HG02981 (cell line): Measurements from ENCODE around the gene LNX1.
A peak's percentile ranks its signal among the peaks of the same experiment; 100 is the strongest.

Experiments
- ATAC-seq: cut with Tn5 transposase; IDR thresholded peaks from one replicate; pipeline ENCODE4 v1.9.1; 2021; ENCODE audit warnings: mild to moderate bottlenecking, moderate library complexity; ENCODE audit not compliant: unreplicated experiment

The LNX1 gene

GRCh38 chr4:53601251-53601764 lies 10.0 kb upstream of the LNX1 start:
- ATAC-seq: peak; percentile 73

GRCh38 chr4:53599632-53600031 lies 8.3 kb upstream of the LNX1 start:
- no peak for ATAC-seq

DNA sequence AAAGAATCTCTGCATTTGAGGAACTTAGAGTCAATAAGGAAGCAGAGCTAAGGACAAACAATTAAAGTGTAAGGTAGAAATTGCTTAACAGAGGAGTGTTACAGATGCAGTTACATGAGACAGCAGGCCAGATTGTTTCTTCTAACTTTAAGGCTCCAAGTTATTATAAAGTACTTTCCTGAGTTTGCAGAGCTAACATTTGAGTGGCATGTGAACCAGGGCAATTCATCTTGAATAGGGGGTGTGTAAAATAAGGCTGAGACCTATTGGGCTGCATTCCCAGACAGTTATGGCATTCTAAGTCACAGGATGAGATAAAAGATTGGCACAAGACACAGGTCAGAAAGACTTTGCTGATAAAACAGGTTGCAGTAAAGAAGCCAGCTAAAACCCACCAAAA lies 7.6 kb upstream of the LNX1 start:
- ATAC-seq: no peak

DNA sequence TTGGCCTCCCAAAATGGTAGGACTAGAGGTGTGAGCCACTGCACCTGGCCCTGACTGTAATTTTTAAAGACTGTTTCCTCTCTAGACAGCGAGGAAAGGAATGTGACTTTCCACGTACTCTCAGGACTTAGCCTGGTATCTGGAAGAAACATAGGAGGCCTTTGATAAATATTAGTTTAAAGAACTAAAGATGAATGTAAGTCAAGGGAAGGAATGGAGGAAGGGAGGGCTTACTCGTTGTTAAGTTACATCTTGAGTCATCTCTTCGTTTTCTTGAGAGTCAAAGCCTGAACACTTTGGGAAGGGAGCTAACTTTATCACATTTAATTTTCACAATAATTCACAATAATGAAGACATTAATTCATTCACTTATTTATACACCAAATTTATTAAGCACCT lies 7.2 kb upstream of the LNX1 start:
- ATAC-seq: no peak

DNA sequence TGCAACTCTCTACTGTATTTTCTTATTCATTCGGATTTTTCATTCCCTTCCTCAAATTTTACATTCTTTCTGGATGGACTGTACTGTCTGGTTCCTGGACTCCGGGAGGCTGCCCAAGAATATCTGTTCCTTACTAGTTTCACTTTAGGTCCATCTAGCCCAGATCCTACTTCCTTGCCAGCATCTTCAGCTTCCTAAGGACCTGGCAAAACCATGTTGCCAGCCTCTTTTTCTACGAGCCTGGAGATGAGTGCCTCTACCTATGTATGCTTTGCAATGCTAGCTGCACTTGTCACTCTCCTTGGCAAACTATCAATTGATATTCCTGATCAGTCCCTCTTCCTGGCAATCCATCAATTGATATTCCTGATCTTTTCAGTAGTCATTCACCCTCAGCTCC lies 5.6 kb upstream of the LNX1 start:
- ATAC-seq: no peak

DNA sequence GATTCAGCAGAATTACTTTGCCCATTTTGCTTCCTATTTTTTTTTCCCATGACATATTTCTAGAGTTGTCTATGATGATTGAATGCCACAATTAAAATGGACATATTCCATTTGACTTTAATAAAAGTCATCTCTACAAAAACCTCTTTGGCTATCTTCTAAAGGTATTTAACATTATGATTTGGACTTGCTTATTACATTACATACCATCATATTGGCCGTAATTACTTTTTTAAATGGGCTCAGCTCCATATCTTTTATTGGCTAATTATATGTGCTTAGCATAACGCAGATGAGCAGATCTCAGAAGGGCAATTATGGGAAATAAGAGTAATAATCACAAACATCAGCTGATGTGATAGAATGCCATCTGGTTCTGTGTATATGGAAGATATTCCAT lies 4.5 kb upstream of the LNX1 start:
- ATAC-seq: no peak

DNA sequence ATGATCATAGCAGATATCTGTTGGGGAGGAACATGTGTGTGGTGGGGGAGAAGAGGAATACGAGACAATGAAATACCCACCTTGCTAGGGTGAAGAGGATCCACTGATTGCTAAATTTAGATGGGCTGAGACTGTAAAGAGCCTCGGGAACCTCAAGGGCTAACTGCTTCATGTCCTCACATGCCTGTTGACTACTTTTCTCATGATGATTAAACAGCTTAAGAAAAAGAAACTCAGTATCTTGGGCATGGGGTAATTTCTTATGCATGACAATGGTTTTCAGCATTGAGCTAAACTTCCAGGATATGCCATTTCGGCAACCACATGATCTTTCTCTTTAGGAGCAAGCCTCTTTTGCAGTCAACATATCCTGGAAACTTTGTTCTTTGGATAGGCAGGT lies 3.9 kb upstream of the LNX1 start:
- no peak for ATAC-seq

DNA sequence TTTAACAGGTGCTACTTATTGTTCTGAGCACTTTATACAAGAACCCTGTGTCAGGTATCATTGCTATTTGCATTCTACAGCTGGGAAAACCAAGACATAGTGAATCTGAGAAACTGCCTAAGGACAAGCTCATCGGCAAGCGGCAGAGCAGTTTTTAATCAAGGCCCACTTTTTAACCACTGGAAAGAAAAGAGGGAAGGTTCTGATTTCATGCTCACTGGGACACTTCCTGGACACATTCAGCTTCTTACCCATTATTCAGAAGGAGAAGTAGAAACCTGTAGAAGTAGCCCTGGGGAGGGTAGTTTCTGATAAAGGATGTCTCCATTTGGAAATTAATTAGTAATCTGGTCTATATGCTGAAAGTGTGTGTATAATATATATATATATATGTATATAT lies 2.5 kb upstream of the LNX1 start:
- ATAC-seq: no peak

DNA sequence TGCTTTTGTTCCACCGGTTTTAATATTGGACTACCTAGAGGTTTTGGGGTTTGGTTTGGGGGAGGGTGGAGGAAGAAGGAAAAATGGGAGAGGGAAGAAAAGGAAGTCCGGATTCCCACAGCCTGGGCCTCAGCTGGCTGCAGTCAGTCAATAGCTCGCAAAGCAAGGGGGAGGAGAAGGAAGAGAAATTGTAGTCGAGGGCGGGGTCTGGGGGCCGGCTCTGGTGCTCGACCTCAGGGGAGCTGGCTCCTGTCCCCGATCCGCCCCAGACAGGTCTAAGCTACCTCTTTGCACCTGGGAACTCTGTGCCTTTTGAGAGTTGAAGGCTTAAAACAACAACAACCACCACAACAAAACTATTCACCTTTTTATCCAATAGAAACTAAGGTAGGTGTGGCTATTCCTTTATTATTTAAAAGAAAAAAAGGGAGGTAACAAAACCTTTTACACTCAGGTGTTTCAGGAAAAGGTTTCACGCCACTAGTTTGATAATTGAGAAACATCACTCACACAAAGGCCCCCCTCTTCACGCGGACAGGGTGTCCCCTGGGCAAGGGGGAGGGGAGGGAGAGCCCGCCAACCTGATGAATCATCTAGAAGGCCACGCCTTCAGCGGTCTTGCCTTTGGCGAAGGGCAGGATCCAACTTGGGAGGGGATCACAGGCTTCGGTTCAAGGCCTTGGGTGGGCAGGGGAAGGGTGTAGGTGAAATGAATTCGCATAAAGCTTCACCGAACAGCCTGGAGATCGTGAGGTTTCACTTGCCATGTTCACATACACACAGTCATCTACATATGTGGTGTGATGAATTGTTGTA lies 1.6 kb upstream of the LNX1 start:
- no peak for ATAC-seq

DNA sequence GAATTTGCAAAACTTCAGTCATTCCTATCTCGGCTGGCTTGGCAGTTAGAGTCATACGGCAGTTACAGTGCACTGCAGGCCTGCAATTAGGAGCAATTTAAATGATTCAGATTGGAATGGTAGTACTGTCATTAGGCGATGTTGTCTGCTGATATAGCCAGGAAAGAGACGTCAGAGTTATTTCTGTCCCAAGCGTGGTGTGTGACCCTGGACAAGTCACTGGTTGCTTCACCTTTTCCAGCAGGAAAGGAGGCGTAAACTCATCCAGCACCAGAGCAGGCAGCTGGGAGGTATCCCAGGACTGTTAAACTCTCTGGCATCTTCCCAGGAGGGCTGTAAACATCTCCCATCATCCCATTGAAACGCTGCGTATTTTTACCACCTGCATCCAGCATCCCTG lies 836 bp upstream of the LNX1 start:
- ATAC-seq: no peak

GRCh38 chr4:53590187-53590586 lies 1.1 kb downstream of the LNX1 start:
- ATAC-seq: no peak

DNA sequence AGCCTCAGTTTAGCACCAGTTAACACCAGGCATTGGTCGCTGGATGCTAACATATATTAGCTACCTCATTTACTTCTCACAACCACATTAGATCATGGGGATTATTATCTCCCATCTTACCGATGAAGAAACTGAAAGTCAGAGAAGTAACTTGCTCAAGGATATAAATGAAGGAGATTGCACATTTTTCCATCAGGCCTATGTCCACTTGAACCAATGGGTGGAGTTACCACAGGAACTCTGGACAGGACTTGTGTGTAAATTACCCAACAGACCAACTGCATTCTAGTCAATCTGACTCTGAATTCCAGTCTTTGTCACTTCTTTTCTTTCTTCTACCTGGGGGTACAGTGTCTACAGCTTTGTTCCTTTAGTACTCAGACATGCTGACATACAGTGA lies 1.8 kb downstream of the LNX1 start:
- ATAC-seq: no peak

- ATAC-seq: no peak
Observed at GRCh38 chr4:53587135-53587534, 4.2 kb downstream of the LNX1 start.

DNA sequence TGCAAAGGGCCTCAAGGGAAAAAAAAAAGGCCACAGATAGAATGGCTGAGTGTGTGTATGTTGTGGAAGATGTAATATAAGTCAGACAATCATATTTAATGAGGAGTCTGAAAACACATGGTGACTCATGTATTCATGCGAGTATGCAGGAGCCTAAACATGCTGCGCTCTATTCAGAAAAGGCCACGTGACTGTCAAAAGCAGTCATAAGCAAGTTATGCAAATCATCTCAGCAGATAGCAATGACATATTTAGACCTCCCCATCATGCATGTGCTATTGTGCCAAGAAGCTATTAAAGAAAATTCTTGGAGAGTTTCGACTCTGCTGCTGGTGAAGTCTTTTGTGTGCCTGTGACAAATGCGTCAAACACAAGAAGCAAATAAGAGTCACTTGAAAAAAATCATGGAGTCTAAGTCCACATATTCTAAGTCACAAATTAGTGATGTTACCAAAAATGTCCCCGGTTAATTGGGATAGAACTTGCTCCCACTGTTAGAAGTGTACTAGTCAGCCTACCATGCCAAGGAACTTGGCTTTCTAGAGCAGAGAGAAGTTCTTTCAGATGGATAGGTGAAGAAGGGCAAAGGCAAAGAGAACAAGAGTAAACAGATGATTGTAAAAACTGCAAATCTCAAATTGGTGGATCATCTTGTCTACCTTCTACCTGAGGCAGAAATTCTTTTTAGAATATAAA lies 5.0 kb downstream of the LNX1 start:
- no peak for ATAC-seq

DNA sequence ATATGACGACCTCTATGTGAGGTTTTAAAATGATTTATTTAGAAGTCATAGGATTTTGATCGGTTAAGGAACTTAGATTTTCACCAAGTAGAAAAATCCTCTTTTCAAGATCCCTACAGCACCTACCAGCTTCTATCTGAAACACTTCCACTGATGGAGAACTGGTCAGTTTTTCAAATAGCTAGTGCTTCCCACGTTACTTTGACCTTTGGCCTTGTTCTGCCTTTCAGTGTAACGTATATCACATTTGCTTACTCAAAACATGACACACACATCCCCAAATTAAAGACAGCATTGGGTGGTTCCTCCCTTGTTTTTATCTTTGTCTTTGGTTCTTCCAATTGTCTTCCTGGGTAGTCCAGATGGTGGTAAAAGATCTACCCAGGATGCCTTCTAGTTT lies 6.6 kb downstream of the LNX1 start:
- ATAC-seq: no peak

DNA sequence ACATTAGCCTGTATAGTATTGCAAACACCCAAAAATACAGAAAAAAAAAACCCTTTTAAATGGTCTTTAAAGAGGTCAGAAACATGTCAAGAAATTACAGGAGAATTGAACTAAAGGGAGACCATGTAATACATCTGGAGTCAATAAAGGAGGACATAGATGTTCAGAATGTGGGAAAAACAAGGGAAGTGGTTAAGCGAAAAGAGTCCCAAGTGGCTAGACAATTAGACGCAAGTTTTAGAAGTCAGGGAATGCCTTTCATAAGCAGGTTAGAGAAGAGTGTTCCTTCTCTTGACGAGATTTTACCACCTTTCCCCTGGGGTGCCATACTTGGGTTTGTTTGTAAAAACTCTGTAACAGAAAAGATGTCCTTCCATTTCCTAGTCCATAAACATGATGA lies 7.8 kb downstream of the LNX1 start:
- ATAC-seq: no peak

DNA sequence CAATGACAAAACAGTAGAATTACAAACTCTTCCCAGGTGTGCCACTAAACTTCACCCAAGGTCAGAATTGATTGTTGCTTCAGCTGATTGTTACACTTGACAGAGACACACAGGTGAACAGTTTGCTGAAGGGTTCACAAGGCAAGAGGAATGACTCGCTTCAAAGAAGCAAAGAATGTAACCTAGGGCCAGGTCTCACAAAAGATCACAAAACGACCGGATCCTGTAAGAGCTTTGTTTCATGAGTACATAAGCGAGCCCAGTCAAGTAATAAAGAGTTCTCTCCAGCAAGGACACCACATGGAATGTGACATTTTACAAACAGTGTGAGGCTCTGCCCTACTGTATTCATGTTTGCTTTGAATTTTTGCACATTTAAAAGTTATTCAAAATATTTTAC lies 9.1 kb downstream of the LNX1 start:
- ATAC-seq: no peak

GRCh38 chr4:53580274-53580673 lies 11.0 kb downstream of the LNX1 start:
- ATAC-seq: no peak

GRCh38 chr4:53579826-53580225 lies 11.5 kb downstream of the LNX1 start:
- no peak for ATAC-seq

- no peak for ATAC-seq
Observed at GRCh38 chr4:53576676-53577372, 14.5 kb downstream of the LNX1 start.

DNA sequence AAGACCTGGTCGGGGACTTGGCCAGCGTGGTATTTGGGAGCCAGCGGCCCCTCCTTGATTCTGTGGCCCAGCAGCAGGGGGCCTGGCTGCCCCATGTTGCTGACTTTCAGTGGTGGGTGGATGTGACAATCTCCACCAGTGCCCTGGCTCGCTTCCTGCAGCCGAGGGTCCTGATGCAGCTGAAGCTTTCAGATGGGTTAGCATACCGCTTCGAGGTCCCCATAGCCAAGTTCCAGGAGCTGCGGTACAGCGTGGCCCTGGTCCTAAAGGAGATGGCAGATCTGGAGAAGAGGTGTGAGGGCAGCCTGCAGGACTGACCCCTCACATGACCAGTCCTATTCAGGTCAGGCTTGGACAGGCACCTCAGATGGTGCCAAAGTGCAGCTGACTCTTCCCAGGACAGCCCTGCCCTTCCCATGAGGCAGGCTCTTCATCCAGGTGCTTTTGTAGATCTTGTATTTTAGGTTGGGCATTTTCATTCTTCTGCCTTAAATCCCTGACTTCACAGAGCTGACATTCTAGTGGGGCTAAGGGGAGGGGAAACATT lies 15.1 kb downstream of the LNX1 start:
- no peak for ATAC-seq

DNA sequence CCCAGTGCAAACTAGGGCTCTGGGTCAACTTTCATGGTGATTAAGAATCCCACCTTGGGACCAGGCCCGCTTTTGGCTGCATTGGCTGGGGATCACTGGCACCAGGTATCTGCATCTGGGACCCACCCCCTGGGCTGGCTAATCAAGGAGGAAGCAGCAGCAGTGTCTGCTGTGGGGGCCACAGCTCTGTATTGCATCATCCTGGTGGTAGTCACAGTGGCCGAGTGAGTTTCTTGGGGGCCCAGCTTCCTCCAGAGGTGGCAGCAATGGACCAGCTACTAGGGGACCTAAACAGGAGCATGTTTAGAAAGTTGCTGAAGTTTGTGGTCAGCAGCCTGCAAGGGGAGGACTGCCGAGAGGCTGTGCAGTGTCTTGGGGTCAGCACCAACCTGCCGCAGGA lies 15.7 kb downstream of the LNX1 start:
- ATAC-seq: no peak
